ENCODE results near the gene SNX25.

GRCh38 chr4:185317880-185318279 is 108.5 kb downstream of the SNX25 start:
- TF ChIP-seq CTCF (IDR thresholded peaks at IDR 0.05 in 2 of 3, conservative IDR thresholded peaks at IDR 0.05 in 1 of 3; ENCODE audit: control insufficient read depth in 2 of 3, extremely low read depth in 1 of 3, insufficient read depth in 1 of 3, low read depth in 3 of 3, low read length in 3 of 3) (no peak), RAD21 (IDR thresholded peaks at IDR 0.05; ENCODE audit: insufficient read depth, low read depth, low read length) (no peak)
